NCI-H1436 treated with DMSO at 0.1 percent for 48 hours (cell line): ENCODE data around the gene COL15A1.

Source experiments
- DNase-seq: peaks from one replicate; lab custom pipeline; 2025; lab: John Stamatoyannopoulos, UW

The COL15A1 gene

GRCh38 chr9:99037769-99038483 is 94.2 kb downstream of the COL15A1 start:
- no peak for DNase-seq

GRCh38 chr9:99038484-99038820 is 94.7 kb downstream of the COL15A1 start:
- no peak for DNase-seq

- DNase-seq: no peak
These were observed 95.9 kb downstream of the COL15A1 start for GRCh38 chr9:99039505-99040182.

- DNase-seq: no peak
These were observed 96.7 kb downstream of the COL15A1 start for GRCh38 chr9:99040251-99040900.

GRCh38 chr9:99040911-99041582 is 97.3 kb downstream of the COL15A1 start:
- DNase-seq: no peak

- no peak for DNase-seq
These were observed 97.9 kb downstream of the COL15A1 start for GRCh38 chr9:99041618-99042017.

- no peak for DNase-seq
These were observed 98.9 kb downstream of the COL15A1 start for GRCh38 chr9:99042620-99043019.

GRCh38 chr9:99044827-99045226 is 101.1 kb downstream of the COL15A1 start:
- no peak for DNase-seq

- DNase-seq: no peak
These were observed 102.4 kb downstream of the COL15A1 start for GRCh38 chr9:99046068-99046467.

- no peak for DNase-seq
These were observed 102.9 kb downstream of the COL15A1 start for GRCh38 chr9:99046542-99047071.

- no peak for DNase-seq
These were observed 105.5 kb downstream of the COL15A1 start for GRCh38 chr9:99049228-99049627.

GRCh38 chr9:99049641-99050040 is 105.9 kb downstream of the COL15A1 start:
- no peak for DNase-seq

- peak; percentile 31 for DNase-seq
These were observed 106.7 kb downstream of the COL15A1 start for GRCh38 chr9:99050292-99050911.

GRCh38 chr9:99050924-99051323 is 107.2 kb downstream of the COL15A1 start:
- no peak for DNase-seq

- no peak for DNase-seq
These were observed 107.7 kb downstream of the COL15A1 start for GRCh38 chr9:99051406-99051805.

GRCh38 chr9:99051851-99052250 is 108.1 kb downstream of the COL15A1 start:
- no peak for DNase-seq

- no peak for DNase-seq
These were observed 109.4 kb downstream of the COL15A1 start for GRCh38 chr9:99052815-99053715.

- no peak for DNase-seq
These were observed 110.9 kb downstream of the COL15A1 start for GRCh38 chr9:99054581-99054980.

GRCh38 chr9:99055384-99055783 is 111.7 kb downstream of the COL15A1 start:
- DNase-seq: no peak

GRCh38 chr9:99056186-99056585 is 112.5 kb downstream of the COL15A1 start:
- DNase-seq: no peak
